Keratinocyte (primary cell): ENCODE results near the gene NTNG2. TPM values are rescaled to one million over a fixed set of nuclear protein-coding genes. Genes with fewer than 3 reads are reported as not detected.

Experiments used
- DNase-seq: peaks from one replicate; pipeline ENCODE4 v3.0.0-alpha.2; 2011; ENCODE audit warnings: low read depth, missing footprints, low spot score
- FAIRE-seq: peaks from 2 replicates; lab custom pipeline; 2011; peaks lifted over from hg19 to GRCh38; lab: Jason Lieb, UNC
- H2AFZ ChIP-seq: 2 replicates; pipeline ENCODE4 v1.6.0; 2012; ENCODE audit warnings: low read length, control low read depth, inconsistent platforms; ENCODE audit not compliant: control insufficient read depth
- H3K27ac ChIP-seq: 2 replicates; pipeline ENCODE4 v1.5.1; 2011; ENCODE audit warnings: low read length; ENCODE audit not compliant: control insufficient read depth, insufficient read depth
- H3K27me3 ChIP-seq: 3 replicates; pipeline ENCODE4 v1.6.0; 2011; ENCODE audit warnings: low read length; ENCODE audit not compliant: control insufficient read depth, insufficient read depth; ENCODE audit errors: extremely low read depth
- H3K36me3 ChIP-seq, 2 experiments: 2 replicates in 1 of 2; 3 replicates in 1 of 2; pipeline ENCODE4 v1.5.1; 2011; ENCODE audit warnings: low read length in 2 of 2, mild to moderate bottlenecking in 1 of 2; ENCODE audit not compliant: control insufficient read depth in 2 of 2, insufficient read depth in 2 of 2; ENCODE audit errors: extremely low read depth in 1 of 2
- H3K4me1 ChIP-seq: 3 replicates; pipeline ENCODE4 v1.5.1; 2011; ENCODE audit warnings: low read length; ENCODE audit not compliant: control insufficient read depth, insufficient read depth; ENCODE audit errors: extremely low read depth
- H3K4me2 ChIP-seq: 3 replicates; pipeline ENCODE4 v1.6.0; 2011; ENCODE audit warnings: low read depth, low read length; ENCODE audit not compliant: control insufficient read depth, insufficient read depth; ENCODE audit errors: extremely low read depth
- H3K4me3 ChIP-seq, 3 experiments: fragments of 200-600 bp in 1 of 3; sonication (generic) in 1 of 3; 2 replicates in 2 of 3; 3 replicates in 1 of 3; pipeline ENCODE4 v1.5.1; 2011 to 2016; ENCODE audit warnings: low read length in 3 of 3, mild to moderate bottlenecking in 3 of 3, control low read depth in 2 of 3, inconsistent platforms in 1 of 3, low read depth in 1 of 3, mixed read lengths in 1 of 3, mixed run types in 1 of 3, moderate library complexity in 1 of 3; ENCODE audit not compliant: control insufficient read depth in 2 of 3, insufficient read depth in 2 of 3; ENCODE audit errors: extremely low read depth in 1 of 3
- H3K79me2 ChIP-seq: 2 replicates; pipeline ENCODE4 v1.6.0; 2012; ENCODE audit warnings: low read length; ENCODE audit not compliant: control insufficient read depth, insufficient read depth
- H3K9ac ChIP-seq: 3 replicates; pipeline ENCODE4 v1.6.0; 2011; ENCODE audit warnings: low read length; ENCODE audit not compliant: control insufficient read depth, insufficient read depth; ENCODE audit errors: extremely low read depth
- H3K9me1 ChIP-seq: 3 replicates; pipeline ENCODE4 v1.6.0; 2011; ENCODE audit warnings: low read length; ENCODE audit not compliant: control insufficient read depth, insufficient read depth; ENCODE audit errors: extremely low read depth
- H3K9me3 ChIP-seq: 2 replicates; pipeline ENCODE4 v1.5.1; 2012; ENCODE audit warnings: low read depth, low read length; ENCODE audit not compliant: control insufficient read depth
- H4K20me1 ChIP-seq: 3 replicates; pipeline ENCODE4 v1.6.0; 2011; ENCODE audit warnings: low read length; ENCODE audit not compliant: control insufficient read depth, insufficient read depth; ENCODE audit errors: extremely low read depth
- CTCF ChIP-seq, 3 experiments: IDR thresholded peaks in 1 of 3; conservative IDR thresholded peaks in 1 of 3; optimal IDR thresholded peaks in 1 of 3; 2 replicates in 2 of 3; 3 replicates in 1 of 3; pipeline versions ENCODE3 to v1.5.1; 2011; ENCODE audit warnings: low read length in 3 of 3, mild to moderate bottlenecking in 3 of 3, moderate library complexity in 2 of 3, control low read depth in 1 of 3, inconsistent platforms in 1 of 3; ENCODE audit not compliant: insufficient read depth in 2 of 3; ENCODE audit errors: extremely low read depth in 1 of 3
- EZH2 ChIP-seq: IDR thresholded peaks from one replicate; pipeline ENCODE4 v1.6.1; 2012; ENCODE audit warnings: inconsistent platforms, mild to moderate bottlenecking, low read length, moderate library complexity
- dilution Hi-C: fragments of 300-500 bp; cut with MboI; formaldehyde crosslinking; loops from one replicate; pipeline ENCODE4 v1.7.0; 2020; ENCODE audit warnings: low sequenced_read_pairs; ENCODE audit not compliant: extremely low pct_ligation_motif_present
- polyA plus RNA-seq, 5 experiments: library from polyadenylated mRNA; depleted of rRNA in 3 of 5; stranded (reverse) in 3 of 5; stranded (forward) in 1 of 5; unstranded in 1 of 5; fragments of >200 nt; gene quantifications; 1 replicate in 1 of 5; 2 replicates in 3 of 5; 3 replicates in 1 of 5; pipeline versions ENCODE4 v1.2.1 to v1.2.3, GENCODE V29; 2011 to 2012; ENCODE audit warnings: missing spikeins in 2 of 5, low read depth in 1 of 5, low replicate concordance in 1 of 5

NTNG2 gene
- polyA plus RNA-seq, 1 donor (not counting 4 experiments of a cell fraction or from before 2014, with no cell fraction given) = 0.05 TPM

GRCh38 chr9:132274861-132275260 lies 113.0 kb downstream of the NTNG2 start:
- DNase-seq = no peak
- Histone ChIP-seq H3K27me3 (no peaks in the 10 kb centered on the region), H3K27ac (no peak overlapping the region), H3K9ac (no peak overlapping the region), H3K36me3 (peaks cover 28 to 32% of the 10 kb centered on the region in 2 experiments), H3K4me3 (no peak overlapping the region), H4K20me1 (peaks cover 3% of the 10 kb centered on the region), H3K79me2 (no peaks in the 10 kb centered on the region), H2AFZ (no peak overlapping the region), H3K4me1 (no peaks in the 10 kb centered on the region), H3K9me3 (peaks cover 9% of the 10 kb centered on the region), H3K4me2 (no peak overlapping the region), H3K9me1 (no peaks in the 10 kb centered on the region)
- dilution Hi-C loops = no loop called here
- FAIRE-seq = no peak
- TF ChIP-seq CTCF (optimal IDR thresholded peaks at IDR 0.05 in 1 of 3, IDR thresholded peaks at IDR 0.05 in 1 of 3, conservative IDR thresholded peaks at IDR 0.05 in 1 of 3; ENCODE audit: extremely low read depth in 1 of 3, insufficient read depth in 2 of 3, low read length in 3 of 3) (no peak), EZH2 (no peak)

- DNase-seq (no peak), FAIRE-seq (no peak)
- H4K20me1 ChIP-seq = no peaks in the 10 kb centered on the region
- TF ChIP-seq CTCF (optimal IDR thresholded peaks at IDR 0.05 in 1 of 3, IDR thresholded peaks at IDR 0.05 in 1 of 3, conservative IDR thresholded peaks at IDR 0.05 in 1 of 3; ENCODE audit: extremely low read depth in 1 of 3, insufficient read depth in 2 of 3, low read length in 3 of 3) = no peak
- no peak for TF ChIP-seq EZH2
- dilution Hi-C loops = no loop called here
- H3K27ac ChIP-seq = no peak overlapping the region
- H3K79me2 ChIP-seq = no peaks in the 10 kb centered on the region
- no peaks in the 10 kb centered on the region for H3K9me3 ChIP-seq
- H3K4me1 ChIP-seq = no peaks in the 10 kb centered on the region
- peaks cover 26 to 49% of the 10 kb centered on the region in 2 experiments for H3K36me3 ChIP-seq
- H3K9ac ChIP-seq = no peak overlapping the region
- H3K4me2 ChIP-seq = no peak overlapping the region
- no peaks in the 10 kb centered on the region for H3K9me1 ChIP-seq
- no peaks in the 10 kb centered on the region for H3K27me3 ChIP-seq
- no peak overlapping the region for H3K4me3 ChIP-seq
- H2AFZ ChIP-seq = no peak overlapping the region
Observed at GRCh38 chr9:132283165-132283564, 121.3 kb downstream of the NTNG2 start.
